NCI-H128 (cell line): ENCODE measurements around the gene B4GALT7.
"Not testable (repeated sequence)": the region's sequence is repeated elsewhere in the genome, so short reads cannot be mapped to it uniquely, and the experiment has no call there.

ENCODE experiments used
- DNase-seq: peaks from one replicate; lab custom pipeline; 2025; ENCODE audit not compliant: unreplicated experiment; lab: John Stamatoyannopoulos, UW

The B4GALT7 gene, protein sequence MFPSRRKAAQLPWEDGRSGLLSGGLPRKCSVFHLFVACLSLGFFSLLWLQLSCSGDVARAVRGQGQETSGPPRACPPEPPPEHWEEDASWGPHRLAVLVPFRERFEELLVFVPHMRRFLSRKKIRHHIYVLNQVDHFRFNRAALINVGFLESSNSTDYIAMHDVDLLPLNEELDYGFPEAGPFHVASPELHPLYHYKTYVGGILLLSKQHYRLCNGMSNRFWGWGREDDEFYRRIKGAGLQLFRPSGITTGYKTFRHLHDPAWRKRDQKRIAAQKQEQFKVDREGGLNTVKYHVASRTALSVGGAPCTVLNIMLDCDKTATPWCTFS

GRCh38 chr5:177599731-177600507 is at the start of gene B4GALT7:
B4GALT7 (plus strand) TSS chr5:177600132; CDS start chr5:177600211, 79 bp downstream.
- DNase-seq: peak; percentile 44

GRCh38 chr5:177552839-177553455 is 47.0 kb upstream of the B4GALT7 start:
- DNase-seq: no peak

DNA sequence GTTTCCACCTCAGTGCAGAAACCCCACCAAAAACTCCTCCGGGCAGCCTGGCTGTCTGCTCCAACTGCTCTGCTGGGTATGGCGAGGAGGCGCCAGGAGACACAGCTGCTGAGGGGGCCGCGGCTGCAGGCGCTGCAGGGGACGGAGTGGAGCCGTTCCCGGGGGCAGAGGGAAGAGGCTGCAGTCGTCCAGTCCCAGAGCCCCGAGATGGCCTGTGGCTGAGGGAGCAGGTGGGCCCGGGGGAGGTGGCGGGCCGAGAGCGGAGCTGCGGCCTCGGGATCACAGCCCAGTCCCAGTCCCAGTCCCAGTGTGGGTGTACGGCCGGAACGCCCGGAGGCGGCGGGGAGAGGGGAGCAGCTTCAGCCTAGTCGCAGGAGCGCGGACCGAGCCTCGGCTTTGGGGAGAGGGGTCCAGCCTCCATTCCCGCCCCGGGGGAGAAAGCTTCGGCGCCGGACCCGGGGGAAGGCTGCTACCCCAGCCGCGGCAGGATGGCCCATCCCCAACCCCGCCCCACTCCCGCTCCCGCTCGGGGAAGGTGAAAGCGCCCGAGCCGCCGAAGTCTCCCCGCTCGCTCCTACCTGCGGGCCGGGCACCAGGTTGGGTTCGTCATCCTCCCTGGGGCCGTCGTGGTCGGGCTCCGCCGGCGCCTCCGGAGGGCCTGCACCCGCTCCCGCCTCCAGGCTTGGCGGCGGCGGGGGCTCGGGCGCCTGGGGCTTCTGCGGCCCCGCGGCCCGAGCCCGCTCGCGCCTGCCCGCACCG is 46.1 kb upstream of the B4GALT7 start:
- no peak for DNase-seq

GRCh38 chr5:177554474-177555111 is 45.3 kb upstream of the B4GALT7 start, which contains the start of gene FAM193B:
FAM193B (minus strand) TSS chr5:177554563; CDS start chr5:177554458, 105 bp downstream.
- DNase-seq: peak; percentile 67

- DNase-seq: no peak
Observed at GRCh38 chr5:177555228-177555627, 44.7 kb upstream of the B4GALT7 start.

- DNase-seq: no peak
Observed at GRCh38 chr5:177555665-177556064, 44.3 kb upstream of the B4GALT7 start.

GRCh38 chr5:177557041-177557647 is 42.8 kb upstream of the B4GALT7 start:
- DNase-seq: no peak

DNA sequence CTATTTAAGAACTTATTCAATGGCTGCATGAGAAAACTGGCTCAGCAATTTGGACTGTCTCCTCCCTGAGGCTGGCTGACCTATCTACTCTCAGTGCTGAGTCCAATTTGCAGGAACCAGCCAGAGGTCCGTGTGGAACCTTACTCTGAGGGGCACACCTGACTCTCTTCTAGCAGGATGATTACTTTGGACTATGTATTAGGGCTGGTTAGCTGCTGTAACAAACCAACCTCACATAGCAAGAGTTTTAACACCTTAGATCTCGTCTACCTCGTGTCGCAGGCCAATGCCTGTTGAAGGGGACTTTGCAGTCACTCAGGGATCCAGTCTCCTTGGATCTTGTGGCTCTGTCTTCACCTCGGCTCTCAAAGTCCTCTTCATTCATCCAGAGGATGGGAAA is 42.1 kb upstream of the B4GALT7 start:
- no peak for DNase-seq

GRCh38 chr5:177559446-177559941 is 40.4 kb upstream of the B4GALT7 start:
- not testable (repeated sequence) for DNase-seq

DNA sequence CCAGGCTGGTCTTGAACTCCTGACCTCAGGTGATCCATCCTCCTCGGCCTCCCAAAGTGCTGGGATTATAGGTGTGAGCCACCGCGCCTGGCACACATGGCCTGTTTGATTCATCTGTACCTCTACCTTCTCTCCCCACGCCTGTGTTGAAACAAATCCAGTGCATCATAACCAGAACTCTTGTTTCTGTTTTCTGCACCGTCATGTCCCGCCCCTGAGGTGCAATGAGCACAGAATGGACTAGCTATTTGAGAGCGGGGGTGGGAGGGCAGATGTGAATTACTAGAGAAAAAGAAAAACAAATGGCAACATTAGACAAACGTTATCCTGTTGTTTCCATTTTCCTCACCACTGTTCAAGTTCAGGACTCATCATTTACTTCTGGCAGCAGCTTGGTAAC is 34.9 kb upstream of the B4GALT7 start:
- no peak for DNase-seq

GRCh38 chr5:177568326-177568725 is 31.6 kb upstream of the B4GALT7 start:
- DNase-seq: no peak

- DNase-seq: no peak
Observed at GRCh38 chr5:177569894-177570293, 30.0 kb upstream of the B4GALT7 start.

- no peak for DNase-seq
Observed at GRCh38 chr5:177575488-177575887, 24.4 kb upstream of the B4GALT7 start.

- DNase-seq: no peak
Observed at GRCh38 chr5:177576169-177576568, 23.8 kb upstream of the B4GALT7 start.

DNA sequence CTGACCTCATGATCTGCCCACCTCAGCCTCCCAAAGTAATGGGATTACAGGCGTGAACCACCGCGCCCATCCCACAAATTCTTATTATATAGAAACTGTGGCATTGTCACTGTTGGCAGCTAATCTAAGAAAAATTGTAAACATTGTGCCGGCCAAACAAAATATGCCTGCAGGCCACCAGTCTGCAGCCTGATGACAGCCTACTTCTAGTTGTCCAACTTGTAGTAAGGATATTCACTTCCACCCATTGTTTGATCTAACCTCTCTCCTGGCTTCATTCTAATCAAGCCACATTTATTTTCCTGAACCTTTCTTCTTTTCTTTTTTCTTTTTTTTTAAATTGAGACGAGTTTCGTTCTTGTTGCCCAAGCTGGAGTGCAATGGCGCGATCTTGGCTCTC is 21.6 kb upstream of the B4GALT7 start:
- DNase-seq: no peak

- no peak for DNase-seq
Observed at GRCh38 chr5:177588413-177588909, 11.5 kb upstream of the B4GALT7 start.

GRCh38 chr5:177590406-177590805 is 9.5 kb upstream of the B4GALT7 start:
- DNase-seq: no peak

DNA sequence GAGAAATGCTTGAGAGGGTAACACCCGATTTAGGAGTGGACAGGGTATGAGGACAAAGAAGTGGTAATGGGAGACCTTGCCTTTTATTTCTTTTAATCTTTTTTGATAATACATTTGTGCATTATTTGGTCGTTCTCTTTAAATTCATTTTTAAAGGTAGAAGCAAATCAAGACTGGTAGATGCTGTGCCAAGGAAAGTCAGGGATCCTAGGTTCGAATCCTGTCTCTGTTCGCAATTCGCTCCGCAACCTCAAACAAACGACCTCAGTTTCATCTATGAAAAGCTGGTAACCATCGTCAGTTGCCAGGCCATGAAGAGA is 8.3 kb upstream of the B4GALT7 start:
- no peak for DNase-seq

DNA sequence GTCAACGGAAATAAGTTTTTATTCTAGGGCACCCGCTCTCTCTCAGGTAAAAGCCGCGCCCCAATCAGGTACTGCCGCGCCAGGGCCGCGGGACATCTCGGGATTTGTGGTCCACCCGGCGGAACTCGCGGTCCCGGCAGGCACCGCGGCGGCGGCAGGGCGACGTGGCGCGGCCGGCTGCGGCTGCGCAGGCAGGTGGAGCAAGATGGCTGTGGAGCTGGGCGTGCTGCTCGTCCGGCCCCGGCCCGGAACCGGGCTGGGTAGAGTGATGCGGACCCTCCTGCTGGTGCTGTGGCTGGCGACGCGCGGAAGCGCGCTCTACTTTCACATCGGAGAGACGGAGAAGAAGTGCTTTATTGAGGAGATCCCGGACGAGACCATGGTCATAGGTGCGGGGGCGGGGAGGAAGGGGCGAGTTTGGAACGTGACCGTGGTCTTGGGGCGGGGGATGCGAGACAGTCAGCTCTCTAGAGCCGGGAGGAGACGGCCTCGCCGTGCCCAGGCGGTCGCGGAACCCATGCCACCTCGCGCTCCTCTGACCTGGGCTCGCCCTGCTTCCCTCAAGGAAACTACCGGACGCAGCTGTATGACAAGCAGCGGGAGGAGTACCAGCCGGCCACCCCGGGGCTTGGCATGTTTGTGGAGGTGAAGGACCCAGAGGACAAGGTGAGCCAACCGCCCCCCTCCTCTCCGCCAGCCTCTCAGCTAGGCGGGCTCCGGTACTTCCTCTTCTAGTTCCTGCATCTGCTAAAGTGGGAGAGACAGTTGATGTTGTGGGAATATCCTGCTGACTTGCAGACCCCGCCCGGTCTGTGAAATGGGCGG is 7.7 kb upstream of the B4GALT7 start, which contains the start of gene TMED9:
TMED9 (plus strand) TSS at position 194 of the 825 bp plus-strand sequence; CDS start at position 206, 12 bp downstream.
- peak; percentile 45 for DNase-seq
